PC-9 (cell line): Measurements from ENCODE around the gene ZNF609. TPM values are rescaled to one million over a fixed set of nuclear protein-coding genes. Genes with fewer than 3 reads are reported as not detected.

Experiments
- BruUV-seq: library from RNA; stranded (reverse); fragments of 400-500 nt; replicated peaks from 2 replicates; lab custom pipeline; 2021; lab: Mats Ljungman, UMichigan
- CTCF ChIA-PET: fragments of 300-600 bp; sonication (Branson Sonifier 250); formaldehyde crosslinking; loops from one replicate; lab custom pipeline; 2022; ENCODE audit warnings: antibody characterized with exemption; lab: Charles Lee
- POLR2A ChIA-PET: fragments of 300-600 bp; sonication (Branson Sonifier 250); formaldehyde crosslinking; loops from one replicate; lab custom pipeline; 2022; ENCODE audit warnings: antibody characterized with exemption; ENCODE audit not compliant: unreplicated experiment; lab: Charles Lee
- DNase-seq, 2 experiments: peaks; one replicate each; pipeline versions ENCODE4 v3.0.0 to v3.0.0-alpha.2; 2015 to 2022; ENCODE audit warnings: mixed read lengths in 1 of 2
- H2AFZ ChIP-seq: fragments of 200-600 bp; sonication (generic); 2 replicates; pipeline ENCODE4 v1.8.1; 2017; ENCODE audit warnings: antibody characterized with exemption
- H3F3A ChIP-seq: fragments of 200-600 bp; sonication (generic); 2 replicates; pipeline ENCODE4 v1.8.1; 2017; ENCODE audit warnings: antibody characterized with exemption, mild to moderate bottlenecking, low read depth; ENCODE audit not compliant: insufficient read depth
- H3K27ac ChIP-seq: fragments of 200-600 bp; sonication (generic); 2 replicates; pipeline ENCODE4 v1.6.1; 2016; ENCODE audit warnings: mixed run types
- H3K27me3 ChIP-seq: fragments of 200-600 bp; sonication (generic); 2 replicates; pipeline ENCODE4 v1.6.1; 2016; ENCODE audit warnings: low read depth, mixed run types; ENCODE audit not compliant: insufficient read depth
- H3K36me3 ChIP-seq: fragments of 200-600 bp; sonication (generic); 2 replicates; pipeline ENCODE4 v1.6.1; 2016; ENCODE audit warnings: low read depth, mixed run types
- H3K4me1 ChIP-seq: fragments of 200-600 bp; sonication (generic); replicated peaks from 2 replicates; pipeline ENCODE4 v1.6.1; 2016; ENCODE audit warnings: mixed run types; ENCODE audit not compliant: insufficient read depth
- H3K4me2 ChIP-seq: fragments of 200-600 bp; sonication (generic); 2 replicates; pipeline ENCODE4 v1.6.1; 2017; ENCODE audit warnings: mixed run types
- H3K4me3 ChIP-seq: fragments of 200-600 bp; sonication (generic); 2 replicates; pipeline ENCODE4 v1.6.1; 2016; ENCODE audit warnings: mixed run types
- H3K79me2 ChIP-seq: fragments of 200-600 bp; sonication (generic); 2 replicates; pipeline ENCODE4 v1.6.1; 2017; ENCODE audit warnings: low read depth, mixed run types
- H3K9me2 ChIP-seq: fragments of 200-600 bp; sonication (generic); 2 replicates; pipeline ENCODE4 v1.8.1; 2017; ENCODE audit warnings: mild to moderate bottlenecking; ENCODE audit not compliant: insufficient read depth
- H3K9me3 ChIP-seq: fragments of 200-600 bp; sonication (generic); 2 replicates; pipeline ENCODE4 v1.8.1; 2016; ENCODE audit warnings: low read depth; ENCODE audit not compliant: insufficient read depth
- H4K20me1 ChIP-seq: fragments of 200-600 bp; sonication (generic); 2 replicates; pipeline ENCODE4 v1.8.1; 2017; ENCODE audit not compliant: insufficient read depth
- CTCF ChIP-seq: fragments of 200-600 bp; sonication (generic); conservative IDR thresholded peaks from 2 replicates; pipeline ENCODE4 v1.6.1; 2017; ENCODE audit warnings: mixed run types, antibody characterized with exemption, mild to moderate bottlenecking, moderate library complexity
- EZH2 ChIP-seq: fragments of 200-600 bp; sonication (generic); IDR thresholded peaks from 2 replicates; pipeline ENCODE4 v1.8.0; 2017; ENCODE audit warnings: antibody characterized with exemption, low read depth
- intact Hi-C: fragments of 100-400 bp; cut with micrococcal nuclease; formaldehyde crosslinking; loops from one replicate; pipeline ENCODE4 v1.10.0; 2022; ENCODE audit not compliant: unreplicated experiment
- total RNA-seq: library from RNA; stranded (reverse); gene quantifications from 2 replicates; pipeline ENCODE4 v1.2.3, GENCODE V29; 2021

Gene ZNF609
- total RNA-seq, 1 experiment from 2014 or later, result 38.6 TPM

GRCh38 chr15:64712353-64712752 lies 252.0 kb downstream of the ZNF609 start:
- Histone ChIP-seq H3K4me3 (no peak overlapping the region), H3K4me2 (no peak overlapping the region), H4K20me1 (no peaks in the 10 kb centered on the region), H3K9me2 (no peaks in the 10 kb centered on the region), H3K4me1 (no peaks in the 10 kb centered on the region), H3K27me3 (no peaks in the 10 kb centered on the region), H3K79me2 (no peaks in the 10 kb centered on the region), H2AFZ (no peak overlapping the region), H3K36me3 (no peaks in the 10 kb centered on the region), H3K9me3 (no peaks in the 10 kb centered on the region), H3K27ac (no peak overlapping the region), H3F3A (no peaks in the 10 kb centered on the region)
- no peak for DNase-seq
- BruUV-seq, result no TSS peak
- intact Hi-C loops, result no loop called here
- ChIA-PET POLR2A (no interaction called here), CTCF (no interaction called here)
- TF ChIP-seq EZH2, result no peak
- no peak for TF ChIP-seq CTCF

- Histone ChIP-seq H2AFZ (no peak overlapping the region), H3F3A (no peaks in the 10 kb centered on the region), H3K9me2 (no peaks in the 10 kb centered on the region), H3K27ac (no peak overlapping the region), H4K20me1 (no peaks in the 10 kb centered on the region), H3K4me2 (no peak overlapping the region), H3K9me3 (no peaks in the 10 kb centered on the region), H3K36me3 (no peaks in the 10 kb centered on the region), H3K79me2 (no peaks in the 10 kb centered on the region), H3K4me1 (no peaks in the 10 kb centered on the region), H3K4me3 (no peak overlapping the region), H3K27me3 (no peaks in the 10 kb centered on the region)
- ChIA-PET POLR2A (no interaction called here), CTCF (no interaction called here)
- no peak for DNase-seq
- TF ChIP-seq CTCF, result no peak
- TF ChIP-seq EZH2, result no peak
- intact Hi-C loops, result no loop called here
- no TSS peak for BruUV-seq
Observed at GRCh38 chr15:64713592-64713991, 253.2 kb downstream of the ZNF609 start.

GRCh38 chr15:64716452-64716851 lies 256.1 kb downstream of the ZNF609 start:
- intact Hi-C loops, result no loop called here
- POLR2A ChIA-PET, result interaction anchor here (0.6 kb wide), 1 partner anchor 17 kb away, joined by 3 read pairs; no protein-coding TSS in a partner anchor
- no peaks in the 10 kb centered on the region for H4K20me1 ChIP-seq

More at GRCh38 chr15:64716452-64716851, 256.1 kb downstream of the ZNF609 start:
- TF ChIP-seq EZH2 (no peak), CTCF (no peak)
- Histone ChIP-seq H3K36me3 (no peaks in the 10 kb centered on the region), H3K4me3 (no peak overlapping the region), H3K9me3 (no peaks in the 10 kb centered on the region), H3K27ac (no peak overlapping the region), H3F3A (no peaks in the 10 kb centered on the region), H3K9me2 (no peaks in the 10 kb centered on the region), H3K27me3 (no peaks in the 10 kb centered on the region), H3K79me2 (no peaks in the 10 kb centered on the region), H3K4me1 (no peaks in the 10 kb centered on the region), H3K4me2 (no peak overlapping the region), H2AFZ (no peak overlapping the region)
- DNase-seq, result no peak
- BruUV-seq, result no TSS peak
- CTCF ChIA-PET, result no interaction called here
